Activated T-cell treated with anti-CD3 and anti-CD28 coated beads, Interleukin-2, amount 50 U/mL, for 72 hours (primary cell): ENCODE measurements around the gene FOXP1. TPM values are rescaled to one million over a fixed set of nuclear protein-coding genes. Genes with fewer than 3 reads are reported as not detected.

ENCODE experiments used
- ATAC-seq, 2 donors: fragments of 150-1000 bp; cut with Tn5 transposase; replicated peaks in 1 of 2; 2 replicates each; pipeline ENCODE4 v1.10.0; 2021; ENCODE audit warnings: moderate library complexity in 2 of 2, mild to moderate bottlenecking in 1 of 2
- DNase-seq, 2 donors: peaks; one replicate each; pipeline ENCODE4 v3.0.0; 2021 to 2022; ENCODE audit warnings: mixed read lengths in 1 of 2
- H3K27ac Mint-ChIP-seq: one replicate; pipeline ENCODE4 v1.8.0; 2022; ENCODE audit warnings: mild to moderate bottlenecking, moderate library complexity, mixed read lengths
- H3K27me3 Mint-ChIP-seq: one replicate; pipeline ENCODE4 v1.8.0; 2022; ENCODE audit warnings: low read depth, mixed read lengths
- H3K36me3 Mint-ChIP-seq, 2 donors: one replicate each; pipeline ENCODE4 v1.8.0; 2022; ENCODE audit warnings: mixed read lengths in 2 of 2, mild to moderate bottlenecking in 1 of 2; ENCODE audit not compliant: insufficient read depth in 2 of 2
- H3K4me1 Mint-ChIP-seq: one replicate; pipeline ENCODE4 v1.8.0; 2022; ENCODE audit warnings: low read depth, mixed read lengths
- H3K4me3 Mint-ChIP-seq, 2 donors: one replicate each; pipeline ENCODE4 v1.8.0; 2022; ENCODE audit warnings: mild to moderate bottlenecking in 2 of 2, mixed read lengths in 2 of 2, moderate library complexity in 2 of 2
- H3K9me3 Mint-ChIP-seq, 2 donors: one replicate each; pipeline ENCODE4 v1.8.0; 2022; ENCODE audit warnings: mixed read lengths in 2 of 2
- total RNA-seq, 2 donors: library from RNA; stranded (reverse); gene quantifications; one replicate each; pipeline ENCODE4 v1.2.3, GENCODE V29; 2022

The FOXP1 gene
- total RNA-seq, 2 donors from 2014 or later: 124 to 156 TPM

DNA sequence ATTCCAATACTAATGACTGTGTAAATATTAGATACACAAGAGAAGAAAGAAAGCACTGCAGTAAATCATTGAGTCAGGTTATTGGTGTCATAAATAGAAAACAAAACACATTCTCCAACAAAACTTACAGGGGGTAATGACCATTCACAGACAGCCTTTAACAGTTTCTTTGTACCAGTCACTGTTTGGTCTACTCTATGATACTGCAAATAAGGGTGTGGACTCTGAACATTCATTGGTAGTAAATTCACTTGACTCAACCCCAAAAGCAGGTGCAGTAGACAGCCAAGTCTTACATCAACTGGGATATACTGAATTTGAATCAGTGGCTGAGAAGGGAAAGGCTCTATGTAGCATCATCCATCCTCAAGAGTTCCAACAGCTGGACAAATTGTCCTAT lies 463.5 kb downstream of the FOXP1 start:
- Mint-ChIP-seq H3K36me3 (peaks cover 3 to 7% of the 10 kb centered on the region in 2 donors), H3K4me1 (peaks cover 94% of the 10 kb centered on the region), H3K4me3 (peak overlapping the region in 1 of 2 donors; percentile 18), H3K27ac (peak overlapping the region; percentile 36), H3K9me3 (no peaks in the 10 kb centered on the region), H3K27me3 (no peaks in the 10 kb centered on the region)
- ATAC-seq: no peak
- no peak for DNase-seq

GRCh38 chr3:71119171-71119570 lies 464.4 kb downstream of the FOXP1 start:
- DNase-seq (no peak), ATAC-seq (no peak)
- peak overlapping the region; percentile 36 for H3K27ac Mint-ChIP-seq
- peaks cover 94% of the 10 kb centered on the region for H3K4me1 Mint-ChIP-seq
- no peaks in the 10 kb centered on the region for H3K9me3 Mint-ChIP-seq
- peaks cover 3 to 7% of the 10 kb centered on the region in 2 donors for H3K36me3 Mint-ChIP-seq
- H3K4me3 Mint-ChIP-seq: peak overlapping the region; percentile 14 to 18
- H3K27me3 Mint-ChIP-seq: no peaks in the 10 kb centered on the region

- ATAC-seq (no peak), DNase-seq (no peak)
- Mint-ChIP-seq H3K27ac (no peak overlapping the region), H3K4me3 (no peak overlapping the region), H3K4me1 (peaks cover 94% of the 10 kb centered on the region), H3K27me3 (no peaks in the 10 kb centered on the region), H3K9me3 (no peaks in the 10 kb centered on the region), H3K36me3 (peaks cover 5 to 8% of the 10 kb centered on the region in 2 donors)
Measured at GRCh38 chr3:71118436-71118835, 465.1 kb downstream of the FOXP1 start.

GRCh38 chr3:71117572-71118247 lies 465.8 kb downstream of the FOXP1 start:
- Mint-ChIP-seq H3K4me3 (peak overlapping the region in 1 of 2 donors; percentile 28), H3K27ac (peak overlapping the region; percentile 87), H3K4me1 (peaks cover 94% of the 10 kb centered on the region), H3K27me3 (no peaks in the 10 kb centered on the region), H3K36me3 (peaks cover 5 to 13% of the 10 kb centered on the region in 2 donors), H3K9me3 (no peaks in the 10 kb centered on the region)
- peak; percentile 38 for ATAC-seq
- no peak for DNase-seq

DNA sequence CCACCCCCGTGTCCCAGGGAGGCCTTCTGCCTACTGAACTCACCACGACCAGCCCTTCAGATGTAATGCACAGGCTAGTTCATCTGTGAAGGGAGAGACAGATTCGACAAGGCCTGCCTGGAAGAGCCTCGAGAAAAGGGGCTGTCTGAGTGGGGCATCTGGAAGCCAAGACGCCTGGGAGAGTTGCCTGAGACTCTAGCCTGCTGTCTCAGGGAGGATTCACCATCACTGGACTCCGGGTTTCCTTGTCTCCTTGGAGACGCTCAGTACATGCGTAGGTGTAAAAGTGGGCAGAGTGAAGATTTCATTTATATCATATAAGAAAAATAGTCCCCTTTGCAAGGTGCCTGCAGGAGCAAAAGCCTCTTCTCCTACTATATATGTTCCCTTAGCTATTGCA lies 468.9 kb downstream of the FOXP1 start:
- Mint-ChIP-seq H3K27me3 (no peaks in the 10 kb centered on the region), H3K4me3 (no peak overlapping the region), H3K27ac (peak overlapping the region; percentile 24), H3K4me1 (peaks cover 94% of the 10 kb centered on the region), H3K36me3 (peaks cover 6 to 23% of the 10 kb centered on the region in 2 donors), H3K9me3 (no peaks in the 10 kb centered on the region)
- ATAC-seq (no peak), DNase-seq (no peak)

DNA sequence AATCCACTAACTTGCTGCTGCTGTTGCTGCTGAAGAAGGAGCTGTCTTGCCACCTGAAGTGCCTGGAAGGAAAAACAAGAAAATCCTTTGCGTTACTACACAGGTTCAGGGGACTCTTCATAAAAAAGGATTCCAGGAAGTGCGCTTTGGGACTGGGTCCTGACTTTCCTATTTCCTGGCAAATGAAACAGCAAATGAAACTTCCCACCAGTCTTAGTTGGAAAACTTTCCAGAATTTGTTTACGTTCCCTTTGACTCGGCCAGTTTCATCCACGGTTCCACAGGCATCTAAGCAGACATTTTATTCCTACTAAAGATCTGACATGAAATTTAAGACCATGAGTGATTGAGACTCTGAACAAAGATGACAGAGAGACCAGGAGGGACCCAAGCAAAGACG lies 471.0 kb downstream of the FOXP1 start:
- H3K4me1 Mint-ChIP-seq: peaks cover 96% of the 10 kb centered on the region
- H3K27ac Mint-ChIP-seq: peak overlapping the region; percentile 89
- H3K9me3 Mint-ChIP-seq: no peaks in the 10 kb centered on the region
- H3K36me3 Mint-ChIP-seq: peaks cover 6 to 20% of the 10 kb centered on the region in 2 donors
- DNase-seq (no peak), ATAC-seq (no peak)
- H3K27me3 Mint-ChIP-seq: no peaks in the 10 kb centered on the region
- H3K4me3 Mint-ChIP-seq: peak overlapping the region; percentile 43 to 47

DNA sequence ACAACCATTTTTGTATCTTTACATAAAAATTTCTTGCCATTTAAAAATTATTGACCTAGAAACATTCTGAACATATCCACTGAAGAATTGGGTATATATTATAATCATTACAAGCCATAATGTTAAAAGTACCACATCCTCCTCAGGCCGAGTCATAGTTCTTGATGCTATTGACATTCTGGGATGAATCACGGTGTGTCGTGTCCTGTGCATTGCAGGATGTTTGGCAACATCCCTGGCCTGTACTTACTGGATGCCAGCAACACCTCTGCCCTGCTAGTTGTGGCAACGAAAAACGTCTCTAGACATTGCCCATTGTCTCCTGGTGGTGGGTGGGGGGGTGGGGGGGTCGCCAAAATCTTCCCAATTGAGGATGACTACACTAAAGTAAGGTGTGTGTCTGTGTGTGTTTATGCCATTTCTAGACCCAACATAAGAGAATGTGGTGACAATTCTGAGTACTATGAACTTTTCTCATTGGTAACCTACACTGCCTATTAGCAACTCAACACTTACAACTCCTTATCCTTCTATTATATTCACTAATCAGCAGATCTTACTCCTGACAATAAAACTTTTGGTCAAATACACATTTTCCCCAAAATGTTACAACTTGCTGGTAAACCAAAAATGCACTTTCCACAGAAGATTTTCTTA lies 471.6 kb downstream of the FOXP1 start:
- DNase-seq: peak; percentile 47 to 61
- ATAC-seq: peak; percentile 93 to 96
- Mint-ChIP-seq H3K4me3 (peak overlapping the region; percentile 41 to 48), H3K36me3 (peaks cover 6 to 20% of the 10 kb centered on the region in 2 donors), H3K27me3 (no peaks in the 10 kb centered on the region), H3K27ac (peak overlapping the region; percentile 89), H3K9me3 (no peaks in the 10 kb centered on the region), H3K4me1 (peaks cover 91% of the 10 kb centered on the region)

DNA sequence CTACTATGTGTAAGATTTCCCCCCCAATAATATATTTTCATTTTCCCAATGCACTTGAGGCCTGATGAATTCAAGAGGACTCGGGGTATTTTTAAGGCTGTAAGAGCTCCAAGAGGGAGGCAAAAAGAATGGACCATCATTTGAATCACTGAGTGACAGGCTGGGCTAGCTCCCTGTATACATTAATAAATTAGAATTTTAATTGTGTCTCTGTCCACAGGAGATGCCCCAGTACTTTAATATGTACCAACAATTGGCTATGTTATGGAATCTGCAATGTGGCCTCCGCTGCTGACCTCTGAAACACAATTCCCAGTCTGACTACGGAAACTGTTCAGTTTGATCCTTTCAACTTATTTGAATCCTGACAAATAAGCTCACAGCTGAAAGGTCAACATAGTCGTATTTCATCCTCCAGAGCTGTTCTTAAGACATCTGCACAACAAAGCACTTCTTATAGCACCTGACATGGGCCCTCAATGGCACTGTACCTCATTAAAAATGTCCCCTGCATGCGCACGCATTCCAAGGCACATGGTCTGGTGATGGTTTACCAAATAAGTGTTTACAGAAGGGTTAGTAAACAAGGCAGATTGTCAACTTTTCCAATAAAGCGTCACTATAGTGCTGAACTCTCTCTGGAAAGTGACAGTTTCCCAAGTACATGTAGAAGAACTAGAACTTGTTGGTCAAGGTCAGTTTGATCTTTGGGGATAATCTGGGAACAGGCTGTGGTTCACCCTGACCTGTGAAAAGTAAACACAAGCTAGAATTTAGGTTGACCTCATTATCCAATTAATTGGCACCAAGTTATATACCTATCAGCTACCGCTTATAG lies 472.9 kb downstream of the FOXP1 start:
- DNase-seq (no peak), ATAC-seq (no peak)
- no peak overlapping the region for H3K4me3 Mint-ChIP-seq
- H3K27ac Mint-ChIP-seq: peak overlapping the region; percentile 82
- no peaks in the 10 kb centered on the region for H3K9me3 Mint-ChIP-seq
- peaks cover 5 to 27% of the 10 kb centered on the region in 2 donors for H3K36me3 Mint-ChIP-seq
- H3K27me3 Mint-ChIP-seq: no peaks in the 10 kb centered on the region
- peaks cover 91% of the 10 kb centered on the region for H3K4me1 Mint-ChIP-seq

GRCh38 chr3:71109977-71110285 lies 473.6 kb downstream of the FOXP1 start:
- H3K36me3 Mint-ChIP-seq: peaks cover 5 to 30% of the 10 kb centered on the region in 2 donors
- peak overlapping the region; percentile 82 for H3K27ac Mint-ChIP-seq
- no peaks in the 10 kb centered on the region for H3K27me3 Mint-ChIP-seq
- no peaks in the 10 kb centered on the region for H3K9me3 Mint-ChIP-seq
- ATAC-seq (no peak), DNase-seq (no peak)
- H3K4me3 Mint-ChIP-seq: peak overlapping the region; percentile 41 to 62
- H3K4me1 Mint-ChIP-seq: peaks cover 92% of the 10 kb centered on the region

DNA sequence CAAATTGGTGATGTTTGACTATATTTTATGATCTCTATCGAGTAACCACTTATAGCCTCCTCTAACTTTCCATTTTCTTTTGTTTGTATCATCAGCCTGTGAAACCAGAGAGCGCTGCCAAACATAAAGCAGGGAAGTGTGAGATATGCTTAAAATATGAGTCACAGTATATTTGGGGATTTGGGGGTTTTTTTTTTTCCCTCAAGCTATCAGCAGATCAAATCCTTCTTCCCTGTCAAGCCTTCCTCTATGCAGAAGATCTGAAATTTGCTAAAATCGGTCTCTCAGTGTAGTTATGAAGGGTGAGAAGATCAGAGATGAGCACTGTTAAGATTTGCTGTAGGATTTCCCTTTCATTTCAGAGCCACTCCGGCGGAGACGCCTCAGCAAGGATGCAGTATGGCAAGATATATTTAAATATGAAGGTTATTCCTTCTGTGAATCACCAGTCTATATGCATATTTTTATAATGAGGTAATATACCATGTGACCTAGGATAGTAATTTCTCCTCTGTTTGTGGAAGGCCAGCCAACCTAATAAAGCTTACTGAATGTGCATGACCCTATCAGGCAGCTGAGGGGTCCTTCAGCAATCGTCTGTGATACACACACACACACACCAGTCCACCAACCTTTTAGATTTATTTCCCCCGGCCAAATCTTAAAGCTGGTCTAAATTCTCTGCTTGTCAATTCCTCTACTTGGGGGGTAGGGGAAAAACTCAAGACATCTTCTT lies 474.1 kb downstream of the FOXP1 start:
- Mint-ChIP-seq H3K9me3 (no peaks in the 10 kb centered on the region), H3K27ac (peak overlapping the region; percentile 82), H3K27me3 (no peaks in the 10 kb centered on the region), H3K4me1 (peaks cover 92% of the 10 kb centered on the region), H3K36me3 (peaks cover 5 to 30% of the 10 kb centered on the region in 2 donors), H3K4me3 (peak overlapping the region; percentile 41 to 62)
- DNase-seq (no peak), ATAC-seq (peak; percentile 24)

- Mint-ChIP-seq H3K36me3 (peaks cover 3 to 26% of the 10 kb centered on the region in 2 donors), H3K9me3 (no peaks in the 10 kb centered on the region), H3K4me3 (peak overlapping the region; percentile 29 to 39), H3K27ac (peak overlapping the region; percentile 56), H3K27me3 (no peaks in the 10 kb centered on the region), H3K4me1 (peaks cover 94% of the 10 kb centered on the region)
- ATAC-seq: no peak
- no peak for DNase-seq
Measured at GRCh38 chr3:71107926-71108325, 475.6 kb downstream of the FOXP1 start.

DNA sequence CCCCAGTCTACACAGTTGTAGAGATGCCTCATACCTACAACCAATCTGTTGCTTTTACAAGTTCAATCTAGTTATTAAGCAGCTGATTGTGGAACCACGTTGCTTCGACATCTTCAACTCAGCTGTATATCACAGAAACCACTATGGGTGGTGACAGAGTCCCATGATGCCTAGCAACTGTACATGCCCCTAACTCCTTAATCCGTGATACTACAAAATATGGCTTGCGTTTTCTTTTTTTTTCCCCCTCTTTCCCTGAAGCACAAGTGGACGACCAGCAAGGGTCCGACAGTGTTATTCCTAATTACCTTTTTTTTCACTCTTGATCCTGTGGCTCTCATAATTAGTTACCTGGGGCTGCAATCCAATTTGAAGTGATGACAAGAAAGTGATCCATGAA lies 478.6 kb downstream of the FOXP1 start:
- Mint-ChIP-seq H3K4me3 (peak overlapping the region; percentile 47 to 52), H3K36me3 (peaks cover 3 to 20% of the 10 kb centered on the region in 2 donors), H3K27me3 (no peaks in the 10 kb centered on the region), H3K27ac (peak overlapping the region; percentile 5), H3K4me1 (peaks cover 94% of the 10 kb centered on the region), H3K9me3 (no peaks in the 10 kb centered on the region)
- DNase-seq (no peak), ATAC-seq (no peak)
